ENCODE data around the gene PACRG. TPM values are rescaled to one million over a fixed set of nuclear protein-coding genes. Genes with fewer than 3 reads are reported as not detected.

The PACRG gene
- total and polyA plus RNA-seq, 2 of the 4 experiments (the other 2 are of a cell fraction): not detected

GRCh38 chr6:162943369-162943768 is 215.6 kb downstream of the PACRG start:
- dilution Hi-C loops (cut with HindIII; ENCODE audit: low sequenced_read_pairs, unreplicated experiment): no loop called here
- no peak overlapping the region for H3K14ac ChIP-seq (replicated peaks; ENCODE audit: low read depth, low read length)
- WGBS, 2 experiments (ENCODE audit: extremely low coverage in 2 of 2, insufficient read length in 1 of 2): 71% methylated on average over 4 of the region's 5 CpGs; no CpG with 5 or more reads in 1 of the 2 experiments
- H4K8ac ChIP-seq (ENCODE audit: low read depth in 2 of 2, low read length in 2 of 2): no peak overlapping the region
- DNase-seq (no peak), ATAC-seq (ENCODE audit: low read depth) (no peak)
- H3K79me1 ChIP-seq (ENCODE audit: low read depth in 1 of 2, low read length in 2 of 2): no peaks in the 10 kb centered on the region
- no peak overlapping the region for H4K5ac ChIP-seq (ENCODE audit: low read depth, low read length)
- in situ Hi-C loops (cut with MboI; ENCODE audit: low sequenced_read_pairs): no loop called here
- H4K20me1 ChIP-seq (ENCODE audit: insufficient read depth, low read length): no peaks in the 10 kb centered on the region
- no peak overlapping the region for H2BK120ac ChIP-seq (ENCODE audit: low read depth, low read length)
- intact Hi-C loops (cut with micrococcal nuclease): no loop called here
- no TSS peak for BruUV-seq (replicated peaks)
- no peak overlapping the region for H3K27ac ChIP-seq (ENCODE audit: insufficient read depth, low read length)
- H2AK9ac ChIP-seq (replicated peaks; ENCODE audit: low read depth, low read length, poor library complexity): no peak overlapping the region
- H2BK20ac ChIP-seq (ENCODE audit: low read depth, low read length): no peak overlapping the region
- H3K4me3 ChIP-seq (ENCODE audit: insufficient read depth, low read depth, low read length): no peak overlapping the region
- H3K4me2 ChIP-seq (ENCODE audit: low read depth, low read length): no peak overlapping the region
- H3K23ac ChIP-seq (ENCODE audit: low read depth, low read length): no peak overlapping the region
- no peaks in the 10 kb centered on the region for H3K27me3 ChIP-seq (ENCODE audit: control insufficient read depth, insufficient read depth, low read length)
- H3K18ac ChIP-seq (ENCODE audit: low read depth, low read length): no peak overlapping the region
- H3K9ac ChIP-seq (ENCODE audit: low read depth, low read length): no peak overlapping the region
- CTCF ChIA-PET: interaction anchor here (0.8 kb wide), 1 partner anchor 15 kb away, joined by 3 read pairs; no protein-coding TSS in a partner anchor
- H3K56ac ChIP-seq (ENCODE audit: extremely low read depth, insufficient read depth, low read length): no peak overlapping the region
- H2BK15ac ChIP-seq (ENCODE audit: low read depth, low read length): no peak overlapping the region
- H3K9me3 ChIP-seq (ENCODE audit: control insufficient read depth, insufficient read depth, low read length): peaks cover 4% of the 10 kb centered on the region; the same call in 1 of the 2 replicates
- no peak overlapping the region for H3K4ac ChIP-seq (ENCODE audit: low read depth, low read length)
- H2AFZ ChIP-seq (replicated peaks; ENCODE audit: low read length, poor library complexity): no peak overlapping the region
- H4K91ac ChIP-seq (ENCODE audit: insufficient read depth, low read depth, low read length): no peak overlapping the region
- no peaks in the 10 kb centered on the region for H3K4me1 ChIP-seq (ENCODE audit: control insufficient read depth, insufficient read depth, low read length)
- no peak for TF ChIP-seq BHLHE40 (IDR thresholded peaks at IDR 0.05; ENCODE audit: low read depth, low read length)
- no peak for TF ChIP-seq FOS (IDR thresholded peaks at IDR 0.05; ENCODE audit: low read depth, low read length)
- TF ChIP-seq CHD1 (IDR thresholded peaks at IDR 0.05; ENCODE audit: low read depth, low read length): no peak
- TF ChIP-seq POLR2A (IDR thresholded peaks at IDR 0.05; ENCODE audit: low read depth, low read length): no peak
- no peak for TF ChIP-seq CTCF (conservative IDR thresholded peaks at IDR 0.05; ENCODE audit: low read depth, low read length)
- TF ChIP-seq NFE2L2 (IDR thresholded peaks at IDR 0.05; ENCODE audit: low read depth, low read length): no peak
- H2AK5ac ChIP-seq (ENCODE audit: low read depth, low read length): no peak overlapping the region
- H3K9me1 ChIP-seq (ENCODE audit: insufficient read depth, low read length): no peaks in the 10 kb centered on the region
- H3K36me3 ChIP-seq (ENCODE audit: control insufficient read depth, insufficient read depth, low read length): no peaks in the 10 kb centered on the region
- POLR2A ChIA-PET (ENCODE audit: unreplicated experiment): no interaction called here
- H2BK5ac ChIP-seq (ENCODE audit: low read depth, low read length, poor library complexity, severe bottlenecking): no peak overlapping the region
